Measurements from ENCODE around the gene ENDOD1. TPM values are rescaled to one million over a fixed set of nuclear protein-coding genes. Genes with fewer than 3 reads are reported as not detected.

Gene ENDOD1, protein sequence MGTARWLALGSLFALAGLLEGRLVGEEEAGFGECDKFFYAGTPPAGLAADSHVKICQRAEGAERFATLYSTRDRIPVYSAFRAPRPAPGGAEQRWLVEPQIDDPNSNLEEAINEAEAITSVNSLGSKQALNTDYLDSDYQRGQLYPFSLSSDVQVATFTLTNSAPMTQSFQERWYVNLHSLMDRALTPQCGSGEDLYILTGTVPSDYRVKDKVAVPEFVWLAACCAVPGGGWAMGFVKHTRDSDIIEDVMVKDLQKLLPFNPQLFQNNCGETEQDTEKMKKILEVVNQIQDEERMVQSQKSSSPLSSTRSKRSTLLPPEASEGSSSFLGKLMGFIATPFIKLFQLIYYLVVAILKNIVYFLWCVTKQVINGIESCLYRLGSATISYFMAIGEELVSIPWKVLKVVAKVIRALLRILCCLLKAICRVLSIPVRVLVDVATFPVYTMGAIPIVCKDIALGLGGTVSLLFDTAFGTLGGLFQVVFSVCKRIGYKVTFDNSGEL
- total RNA-seq = 23.9 and 48.1 TPM in 2 replicates

DNA sequence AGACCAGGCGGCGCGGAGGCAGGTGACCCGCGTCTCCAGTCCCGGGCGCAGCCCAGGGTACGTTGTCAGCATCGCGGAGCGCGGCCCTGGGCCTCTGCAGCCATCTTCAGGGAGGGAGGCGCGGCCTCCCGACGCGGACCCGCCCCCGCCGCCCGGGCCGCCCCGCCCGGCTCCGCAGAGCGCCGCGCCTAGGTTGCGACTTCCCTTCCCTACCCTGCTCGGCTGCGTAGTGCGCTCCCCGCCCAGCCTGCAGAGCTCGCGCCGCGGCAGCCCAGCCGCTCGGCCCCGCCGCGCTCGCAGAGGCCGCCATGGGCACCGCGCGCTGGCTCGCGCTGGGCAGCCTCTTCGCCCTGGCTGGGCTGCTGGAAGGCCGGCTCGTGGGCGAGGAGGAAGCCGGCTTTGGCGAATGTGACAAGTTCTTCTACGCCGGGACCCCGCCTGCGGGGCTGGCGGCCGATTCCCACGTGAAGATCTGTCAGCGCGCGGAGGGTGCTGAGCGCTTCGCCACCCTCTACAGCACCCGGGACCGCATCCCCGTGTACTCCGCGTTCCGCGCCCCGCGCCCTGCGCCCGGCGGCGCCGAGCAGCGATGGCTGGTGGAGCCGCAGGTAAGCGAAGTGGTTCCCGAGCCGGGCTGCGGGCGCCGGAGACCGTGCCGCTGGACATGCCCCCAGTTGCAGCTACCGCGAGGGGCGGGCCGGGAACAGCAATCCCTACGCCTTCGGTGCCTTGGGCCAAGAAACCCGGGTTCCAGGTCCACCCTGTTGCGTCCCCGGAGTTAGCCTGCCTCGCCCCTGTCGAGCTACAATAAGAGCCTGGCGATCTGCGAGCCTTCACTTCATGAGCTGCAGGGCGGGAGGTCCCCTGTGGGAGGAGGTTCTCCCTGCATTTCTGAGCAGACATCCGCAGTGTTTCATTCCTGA, at the start of gene ENDOD1:
TSS of gene ENDOD1 (plus strand) at position 227 of the 923 bp plus-strand sequence. CDS start at position 309, 82 bp downstream.

DNA sequence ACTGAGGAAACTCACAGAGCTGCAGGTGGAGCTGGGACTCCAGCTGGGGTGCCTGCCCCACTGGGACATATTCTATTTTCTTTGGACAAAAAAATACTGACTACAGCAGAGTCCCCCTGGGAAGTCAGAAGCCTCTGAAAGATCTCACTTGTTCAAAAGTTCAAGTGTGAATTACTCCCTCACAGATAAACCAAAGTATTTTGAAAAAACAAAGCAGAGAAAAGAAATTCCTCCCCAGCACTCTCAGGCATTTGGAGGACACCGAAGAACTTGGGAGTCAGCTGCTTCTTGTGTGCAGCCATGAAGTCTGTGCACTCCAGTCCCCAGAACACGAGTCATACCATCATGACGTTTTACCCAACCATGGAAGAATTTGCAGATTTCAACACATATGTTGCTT, 40.5 kb upstream of the ENDOD1 start, which contains the start of gene KDM4F:
TSS of gene KDM4F (plus strand) at position 301 of the 400 bp plus-strand sequence.

DNA sequence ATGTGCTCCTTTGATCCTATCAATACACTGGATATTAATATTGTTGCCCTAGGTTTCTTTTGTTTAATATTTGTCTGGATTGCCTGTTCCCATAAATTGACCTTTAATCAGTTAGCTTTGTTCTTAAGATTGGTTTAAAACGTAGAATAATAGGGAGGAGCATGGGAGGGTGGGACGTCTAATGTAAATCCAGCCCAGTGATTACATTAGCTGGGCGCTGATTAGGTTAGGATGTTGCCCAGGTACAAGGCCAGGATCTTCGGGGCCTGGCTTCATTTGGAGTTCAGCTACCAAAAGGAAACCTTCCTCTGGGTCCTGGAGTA, 23.0 kb upstream of the ENDOD1 start, which contains the start of gene SRSF8:
TSS of gene SRSF8 (plus strand) at position 204 of the 323 bp plus-strand sequence. CDS start 308 bp downstream, outside the sequence.

Other genes with a start within 250 kb of the ENDOD1 start
- 37.5 and 39.6 TPM in 2 replicates for gene CWC15, start 116.3 kb upstream of the ENDOD1 start, total RNA-seq
- gene KDM4D, start 116.1 kb upstream of the ENDOD1 start, total RNA-seq = 0.37 and 0.43 TPM in 2 replicates
- gene KDM4E, start 64.6 kb upstream of the ENDOD1 start, total RNA-seq = not detected in 2 replicates
- not detected in 2 replicates for gene KDM4F, start 40.4 kb upstream of the ENDOD1 start, total RNA-seq
- gene SRSF8, start 22.9 kb upstream of the ENDOD1 start, total RNA-seq = 9.7 and 13.5 TPM in 2 replicates
- gene SESN3, start 141.4 kb downstream of the ENDOD1 start, total RNA-seq = 17.4 and 22.9 TPM in 2 replicates